Measurements from ENCODE around the gene MYZAP. TPM values are rescaled to one million over a fixed set of nuclear protein-coding genes. Genes with fewer than 3 reads are reported as not detected.

Gene MYZAP
- total RNA-seq, 2 donors from 2014 or later = 0.22 to 0.33 TPM

- H3K27me3 ChIP-seq (ENCODE audit: control insufficient read depth, insufficient read depth, low read length, poor library complexity, severe bottlenecking) = peaks cover 58% of the 10 kb centered on the region
- no peaks in the 10 kb centered on the region for H3K36me3 ChIP-seq (ENCODE audit: control insufficient read depth, insufficient read depth, low read length)
- H3K4me1 ChIP-seq (ENCODE audit: control insufficient read depth, insufficient read depth, low read length) = no peaks in the 10 kb centered on the region
- no peak for DNase-seq
- H3K9me3 ChIP-seq (ENCODE audit: control insufficient read depth, low read length) = no peaks in the 10 kb centered on the region
- H3K36me3 Mint-ChIP-seq (ENCODE audit: low read depth) = no peaks in the 10 kb centered on the region
- H3K9me3 Mint-ChIP-seq = no peaks in the 10 kb centered on the region
- peaks cover 3% of the 10 kb centered on the region for H3K4me1 Mint-ChIP-seq
- peaks cover 59% of the 10 kb centered on the region for H3K27me3 Mint-ChIP-seq (ENCODE audit: insufficient read depth)
- H3K9ac ChIP-seq (ENCODE audit: extremely low read depth, low read length, poor library complexity, severe bottlenecking) = no peak overlapping the region
- H3K27ac ChIP-seq (ENCODE audit: low read depth, low read length) = no peak overlapping the region
- peak overlapping the region; percentile 65 for H3K4me3 ChIP-seq (ENCODE audit: low read length)
- peak overlapping the region; percentile 46 for H3K4me3 Mint-ChIP-seq
- 85 to 94% methylated on average over 3 to 5 of the region's 5 CpGs for WGBS, 2 experiments (ENCODE audit: insufficient coverage in 1 of 2, insufficient read length in 1 of 2)
- H3K27ac Mint-ChIP-seq = no peak overlapping the region
- TF ChIP-seq, protein P1, sequence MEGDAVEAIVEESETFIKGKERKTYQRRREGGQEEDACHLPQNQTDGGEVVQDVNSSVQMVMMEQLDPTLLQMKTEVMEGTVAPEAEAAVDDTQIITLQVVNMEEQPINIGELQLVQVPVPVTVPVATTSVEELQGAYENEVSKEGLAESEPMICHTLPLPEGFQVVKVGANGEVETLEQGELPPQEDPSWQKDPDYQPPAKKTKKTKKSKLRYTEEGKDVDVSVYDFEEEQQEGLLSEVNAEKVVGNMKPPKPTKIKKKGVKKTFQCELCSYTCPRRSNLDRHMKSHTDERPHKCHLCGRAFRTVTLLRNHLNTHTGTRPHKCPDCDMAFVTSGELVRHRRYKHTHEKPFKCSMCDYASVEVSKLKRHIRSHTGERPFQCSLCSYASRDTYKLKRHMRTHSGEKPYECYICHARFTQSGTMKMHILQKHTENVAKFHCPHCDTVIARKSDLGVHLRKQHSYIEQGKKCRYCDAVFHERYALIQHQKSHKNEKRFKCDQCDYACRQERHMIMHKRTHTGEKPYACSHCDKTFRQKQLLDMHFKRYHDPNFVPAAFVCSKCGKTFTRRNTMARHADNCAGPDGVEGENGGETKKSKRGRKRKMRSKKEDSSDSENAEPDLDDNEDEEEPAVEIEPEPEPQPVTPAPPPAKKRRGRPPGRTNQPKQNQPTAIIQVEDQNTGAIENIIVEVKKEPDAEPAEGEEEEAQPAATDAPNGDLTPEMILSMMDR (conservative IDR thresholded peaks at IDR 0.05) = no peak
These were observed 722 bp downstream of the MYZAP start for GRCh38 chr15:57592426-57592825.

DNA sequence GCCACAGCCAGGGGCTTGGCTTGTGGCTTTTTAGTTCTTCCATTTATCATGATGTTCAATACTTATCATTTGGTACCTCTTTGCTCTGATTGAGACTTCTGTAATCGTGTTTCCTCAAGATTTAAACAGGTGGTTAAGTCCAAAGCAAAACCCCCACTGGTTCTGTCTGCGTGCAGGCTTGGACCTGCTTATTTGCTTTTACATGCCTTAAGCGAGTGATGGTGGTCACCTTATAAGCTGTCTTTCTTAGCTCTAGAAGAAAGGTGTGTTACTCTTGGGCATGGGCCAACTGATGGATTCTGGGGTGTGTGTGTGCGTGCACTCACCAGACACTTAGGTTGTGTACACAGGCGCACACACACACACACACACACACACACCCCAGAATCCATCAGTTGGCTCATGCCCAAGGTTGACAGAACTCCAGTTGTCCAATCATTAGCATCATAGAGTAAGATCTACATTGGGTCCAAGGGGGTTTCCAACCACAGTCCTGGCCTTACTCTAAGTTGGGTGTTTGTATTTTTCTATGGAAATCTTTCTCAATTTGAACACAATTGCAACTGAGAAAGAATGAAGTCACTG, 1.2 kb downstream of the MYZAP start:
- TF ChIP-seq, protein P1 (conservative IDR thresholded peaks at IDR 0.05) = no peak
- Mint-ChIP-seq H3K4me3 (peak overlapping the region; percentile 46), H3K36me3 (ENCODE audit: low read depth) (no peaks in the 10 kb centered on the region), H3K9me3 (no peaks in the 10 kb centered on the region), H3K27me3 (ENCODE audit: insufficient read depth) (peaks cover 56% of the 10 kb centered on the region), H3K4me1 (peaks cover 3% of the 10 kb centered on the region), H3K27ac (no peak overlapping the region)
- Histone ChIP-seq H3K4me1 (ENCODE audit: control insufficient read depth, insufficient read depth, low read length) (no peaks in the 10 kb centered on the region), H3K36me3 (ENCODE audit: control insufficient read depth, insufficient read depth, low read length) (no peaks in the 10 kb centered on the region), H3K9me3 (ENCODE audit: control insufficient read depth, low read length) (no peaks in the 10 kb centered on the region), H3K4me3 (ENCODE audit: low read length) (no peak overlapping the region), H3K27ac (ENCODE audit: low read depth, low read length) (no peak overlapping the region), H3K27me3 (ENCODE audit: control insufficient read depth, insufficient read depth, low read length, poor library complexity, severe bottlenecking) (peaks cover 55% of the 10 kb centered on the region), H3K9ac (ENCODE audit: extremely low read depth, low read length, poor library complexity, severe bottlenecking) (no peak overlapping the region)
- WGBS, 2 experiments (ENCODE audit: insufficient coverage in 1 of 2, insufficient read length in 1 of 2) = 95 to 98% methylated on average over 3 of the region's 5 CpGs
- no peak for DNase-seq

DNA sequence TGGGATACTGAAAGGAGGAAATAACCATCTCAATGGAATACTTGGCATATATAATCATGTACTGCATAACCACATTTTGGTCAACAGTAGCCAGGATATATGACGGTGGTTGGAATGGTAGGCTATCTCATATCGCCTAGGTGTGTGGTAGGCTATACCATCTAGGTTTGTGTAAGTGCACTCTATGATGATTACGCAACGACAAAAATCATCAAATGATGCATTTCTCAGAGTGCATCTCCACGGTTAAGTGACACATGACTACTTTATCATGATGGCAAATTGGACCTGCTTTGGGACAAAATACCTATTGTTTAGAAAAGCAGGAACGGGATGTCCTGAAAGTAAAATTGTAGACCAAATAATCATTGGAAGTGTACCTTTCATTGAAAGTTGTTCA, 2.8 kb downstream of the MYZAP start:
- TF ChIP-seq, protein P1 (conservative IDR thresholded peaks at IDR 0.05) = no peak
- Mint-ChIP-seq H3K27ac (no peak overlapping the region), H3K36me3 (ENCODE audit: low read depth) (no peaks in the 10 kb centered on the region), H3K4me3 (no peak overlapping the region), H3K9me3 (no peaks in the 10 kb centered on the region), H3K27me3 (ENCODE audit: insufficient read depth) (peaks cover 43% of the 10 kb centered on the region), H3K4me1 (peaks cover 3% of the 10 kb centered on the region)
- no peak for DNase-seq
- H3K9me3 ChIP-seq (ENCODE audit: control insufficient read depth, low read length) = no peaks in the 10 kb centered on the region
- H3K27me3 ChIP-seq (ENCODE audit: control insufficient read depth, insufficient read depth, low read length, poor library complexity, severe bottlenecking) = peaks cover 39% of the 10 kb centered on the region
- no peaks in the 10 kb centered on the region for H3K36me3 ChIP-seq (ENCODE audit: control insufficient read depth, insufficient read depth, low read length)
- WGBS, 2 experiments (ENCODE audit: insufficient coverage in 1 of 2, insufficient read length in 1 of 2) = 96 to 98% methylated on average over 6 of the region's 6 CpGs
- no peak overlapping the region for H3K27ac ChIP-seq (ENCODE audit: low read depth, low read length)
- H3K4me3 ChIP-seq (ENCODE audit: low read length) = no peak overlapping the region
- H3K4me1 ChIP-seq (ENCODE audit: control insufficient read depth, insufficient read depth, low read length) = no peaks in the 10 kb centered on the region
- no peak overlapping the region for H3K9ac ChIP-seq (ENCODE audit: extremely low read depth, low read length, poor library complexity, severe bottlenecking)

Data from endodermal cell (in vitro differentiated cells).